ENCODE measurements around the gene DRC1.

Gene DRC1

DNA sequence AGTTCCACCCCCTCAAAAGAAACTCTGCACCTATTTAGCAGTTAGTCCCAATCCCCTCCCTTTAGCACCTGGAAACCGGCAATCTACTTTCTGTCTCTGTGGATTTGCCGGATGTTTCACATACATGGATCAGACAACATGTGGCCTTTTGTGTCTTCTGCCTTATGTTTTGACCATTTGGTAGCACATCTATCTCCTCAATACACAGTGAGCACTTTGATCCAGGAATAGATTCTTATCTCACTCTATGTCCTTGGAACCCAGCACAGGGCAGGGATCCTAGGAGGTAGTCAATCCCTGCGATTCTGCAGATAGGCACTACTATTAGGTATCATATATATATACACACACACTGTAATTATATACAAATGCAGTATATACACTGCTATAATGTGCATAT lies 80.0 kb downstream of the DRC1 start:
- Histone ChIP-seq H3K4me3 (no peak overlapping the region), H3K27me3 (no peaks in the 10 kb centered on the region), H3K27ac (no peak overlapping the region), H3K36me3 (no peaks in the 10 kb centered on the region), H3K9me3 (replicated peaks in 1 of 11) (no peaks in the 10 kb centered on the region), H4K20me1 (no peaks in the 10 kb centered on the region; a peak in 1 of 22 replicates), H3K9ac (no peak overlapping the region), H3K4me2 (no peak overlapping the region), H3K4me1 (peaks cover 6 to 27% (median 20%) of the 10 kb centered on the region in 10 experiments; a peak in 17 of 20 replicates)
- TF ChIP-seq Cebpa-rat (IDR thresholded peaks at IDR 0.05): no peak

- H3K36me3 ChIP-seq: no peaks in the 10 kb centered on the region
- H3K4me2 ChIP-seq: no peak overlapping the region
- no peak overlapping the region for H3K4me3 ChIP-seq
- TF ChIP-seq Cebpa-rat (IDR thresholded peaks at IDR 0.05): no peak
- no peaks in the 10 kb centered on the region; a peak in 1 of 22 replicates for H4K20me1 ChIP-seq
- H3K4me1 ChIP-seq: peaks cover 2 to 25% (median 20%) of the 10 kb centered on the region in 10 experiments; a peak in 19 of 20 replicates
- no peaks in the 10 kb centered on the region for H3K9me3 ChIP-seq (replicated peaks in 1 of 11)
- H3K9ac ChIP-seq: no peak overlapping the region
- no peak overlapping the region for H3K27ac ChIP-seq
- H3K27me3 ChIP-seq: no peaks in the 10 kb centered on the region
Measured at GRCh38 chr2:26482211-26483026, 80.7 kb downstream of the DRC1 start.

DNA sequence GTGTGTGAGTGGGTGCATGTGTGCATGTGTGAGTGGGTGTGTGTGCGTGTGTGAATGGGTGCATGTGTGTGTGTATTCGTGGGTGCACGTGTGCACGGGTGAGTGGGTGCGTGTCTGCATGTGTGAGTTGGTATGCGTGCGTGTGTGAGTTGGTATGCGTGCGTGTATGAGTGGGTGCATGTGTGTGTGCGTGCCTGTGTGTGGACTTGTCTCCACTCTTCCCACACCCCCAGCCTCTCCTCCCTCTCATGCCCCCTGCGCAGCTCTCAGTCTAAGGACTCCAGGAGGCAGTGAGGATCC lies 81.3 kb downstream of the DRC1 start:
- Histone ChIP-seq H3K9ac (no peak overlapping the region), H3K27ac (no peak overlapping the region), H3K27me3 (no peaks in the 10 kb centered on the region), H3K36me3 (no peaks in the 10 kb centered on the region), H4K20me1 (no peaks in the 10 kb centered on the region; a peak in 1 of 22 replicates), H3K4me3 (no peak overlapping the region), H3K4me2 (no peak overlapping the region), H3K4me1 (peaks cover 0 to 22% (median 15%) of the 10 kb centered on the region in 10 experiments; a peak in 17 of 20 replicates), H3K9me3 (replicated peaks in 1 of 11) (no peaks in the 10 kb centered on the region)
- TF ChIP-seq Cebpa-rat (IDR thresholded peaks at IDR 0.05): no peak

DNA sequence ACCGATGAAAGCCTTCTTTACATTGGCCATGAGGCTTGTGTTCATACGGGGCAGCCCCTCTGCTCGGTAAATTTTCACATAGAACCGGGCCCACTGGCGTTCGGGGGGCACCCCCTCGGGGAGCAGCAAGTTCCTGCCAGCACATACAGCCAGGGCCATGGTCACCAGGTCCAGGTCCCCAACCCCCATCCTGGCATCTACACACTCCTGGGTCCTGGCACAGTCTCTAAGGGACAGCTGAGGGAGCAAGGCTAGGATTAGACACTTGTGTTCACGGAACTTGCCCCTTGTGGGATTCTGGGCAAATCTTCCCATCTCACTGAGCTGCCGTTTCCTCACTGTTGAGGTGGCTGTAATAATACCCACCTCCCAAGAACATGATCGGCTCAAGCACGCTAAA lies 81.8 kb downstream of the DRC1 start:
- Histone ChIP-seq H3K4me1 (peaks cover 0 to 18% (median 11%) of the 10 kb centered on the region in 10 experiments; a peak in 13 of 20 replicates), H3K27ac (no peak overlapping the region), H3K9me3 (replicated peaks in 1 of 11) (no peaks in the 10 kb centered on the region), H3K36me3 (no peaks in the 10 kb centered on the region), H3K4me2 (no peak overlapping the region), H3K9ac (no peak overlapping the region), H3K4me3 (no peak overlapping the region), H4K20me1 (no peaks in the 10 kb centered on the region; a peak in 1 of 22 replicates), H3K27me3 (no peaks in the 10 kb centered on the region)
- TF ChIP-seq Cebpa-rat (IDR thresholded peaks at IDR 0.05): no peak

DNA sequence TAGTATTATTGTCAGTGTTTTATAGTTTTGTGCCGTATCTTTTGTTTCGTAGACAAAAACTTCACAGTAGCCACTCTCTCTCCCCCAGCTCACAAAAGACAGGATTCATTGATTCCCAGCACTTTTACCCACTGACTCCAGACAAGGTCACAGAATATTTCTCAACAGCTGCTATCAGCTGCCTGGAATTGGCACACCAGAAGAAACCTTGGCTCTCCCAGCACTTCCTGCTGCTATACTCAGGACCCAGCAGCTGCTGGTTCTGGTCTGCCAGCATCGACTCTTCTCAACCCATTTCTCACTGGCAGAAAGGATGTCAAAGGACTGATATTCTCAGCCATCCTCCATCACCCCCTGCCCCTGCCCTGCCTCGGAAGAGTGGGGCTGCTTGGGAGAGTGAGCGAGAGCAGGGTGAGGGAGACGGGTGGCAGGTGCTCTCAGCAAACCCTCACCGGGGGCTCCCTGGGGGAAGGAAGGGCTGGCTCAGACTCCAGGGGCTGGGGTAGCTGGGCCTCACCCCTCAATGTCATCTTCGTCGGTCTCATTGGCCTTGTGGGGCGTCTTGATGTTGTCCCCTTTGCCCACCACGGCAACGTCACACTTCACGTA lies 82.3 kb downstream of the DRC1 start:
- Histone ChIP-seq H3K4me3 (no peak overlapping the region), H3K36me3 (no peaks in the 10 kb centered on the region), H3K4me2 (peak overlapping the region in 2 of 11 experiments; percentile 14 to 23; a peak in 2 of 22 replicates), H3K9ac (no peak overlapping the region), H4K20me1 (no peaks in the 10 kb centered on the region; a peak in 1 of 22 replicates), H3K9me3 (replicated peaks in 1 of 11) (no peaks in the 10 kb centered on the region), H3K27ac (no peak overlapping the region), H3K27me3 (no peaks in the 10 kb centered on the region), H3K4me1 (peaks cover 0 to 18% (median 11%) of the 10 kb centered on the region in 10 experiments; a peak in 13 of 20 replicates)
- TF ChIP-seq Cebpa-rat (IDR thresholded peaks at IDR 0.05): no peak

DNA sequence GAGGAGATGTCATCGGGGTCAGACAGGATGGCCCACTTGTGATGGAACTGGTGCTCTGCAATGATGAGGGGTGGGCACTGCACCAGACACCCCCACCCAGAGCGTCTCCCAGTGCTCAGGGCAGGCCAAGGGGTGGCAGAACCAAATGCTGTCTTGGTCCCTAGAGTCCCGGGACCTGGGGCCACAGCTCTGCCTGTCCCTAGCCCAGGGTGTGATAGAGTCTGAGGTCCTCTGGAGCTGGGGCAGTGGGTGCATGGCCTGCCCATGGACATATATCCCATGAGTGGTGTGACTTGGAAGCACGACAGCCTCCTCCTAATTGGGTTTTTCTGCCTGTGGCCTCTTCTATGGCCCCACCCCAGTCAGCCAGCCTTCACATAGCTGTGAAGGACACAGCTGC lies 82.9 kb downstream of the DRC1 start:
- Histone ChIP-seq H3K27me3 (no peaks in the 10 kb centered on the region), H4K20me1 (no peaks in the 10 kb centered on the region; a peak in 1 of 22 replicates), H3K9me3 (replicated peaks in 1 of 11) (no peaks in the 10 kb centered on the region), H3K36me3 (no peaks in the 10 kb centered on the region), H3K27ac (no peak overlapping the region), H3K9ac (no peak overlapping the region), H3K4me3 (no peak overlapping the region), H3K4me2 (peak overlapping the region in 1 of 11 experiments; percentile 23; a peak in 2 of 22 replicates), H3K4me1 (peaks cover 0 to 18% (median 11%) of the 10 kb centered on the region in 10 experiments; a peak in 13 of 20 replicates)
- no peak for TF ChIP-seq Cebpa-rat (IDR thresholded peaks at IDR 0.05)

DNA sequence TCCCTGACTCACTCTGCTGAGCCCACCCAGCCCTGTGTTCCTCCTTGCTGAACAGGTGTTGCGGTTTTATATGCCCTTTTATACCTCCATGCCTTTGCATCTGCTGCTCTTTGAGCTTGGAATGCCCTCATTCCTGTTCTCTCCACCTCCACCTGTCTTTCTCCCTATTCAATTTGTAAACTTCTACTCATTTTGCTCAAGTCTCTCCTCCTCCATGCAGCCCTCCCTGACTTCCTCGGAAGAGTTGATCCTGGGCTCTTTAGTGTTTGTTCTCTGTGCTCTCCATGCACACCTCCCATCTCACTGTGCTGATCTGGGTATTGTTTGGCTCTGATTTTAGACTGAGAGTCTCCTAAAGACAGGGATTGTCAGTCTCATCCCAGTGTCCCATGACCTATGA lies 83.4 kb downstream of the DRC1 start:
- H3K9ac ChIP-seq: no peak overlapping the region
- TF ChIP-seq Cebpa-rat (IDR thresholded peaks at IDR 0.05): no peak

GRCh38 chr2:26485725-26486418 lies 84.2 kb downstream of the DRC1 start:
- Histone ChIP-seq H4K20me1 (no peaks in the 10 kb centered on the region; a peak in 1 of 22 replicates), H3K27ac (no peak overlapping the region), H3K27me3 (no peaks in the 10 kb centered on the region), H3K36me3 (no peaks in the 10 kb centered on the region), H3K4me1 (peaks cover 0 to 18% (median 11%) of the 10 kb centered on the region in 10 experiments; a peak in 13 of 20 replicates), H3K9me3 (replicated peaks in 1 of 11) (no peaks in the 10 kb centered on the region), H3K4me2 (no peak overlapping the region), H3K4me3 (no peak overlapping the region), H3K9ac (no peak overlapping the region)
- no peak for TF ChIP-seq Cebpa-rat (IDR thresholded peaks at IDR 0.05)

More for the DNA sequence above, 83.4 kb downstream of the DRC1 start:
- no peak overlapping the region for H3K27ac ChIP-seq
- no peak overlapping the region for H3K4me3 ChIP-seq
- H3K9me3 ChIP-seq (replicated peaks in 1 of 11): no peaks in the 10 kb centered on the region
- H3K27me3 ChIP-seq: no peaks in the 10 kb centered on the region
- H3K4me2 ChIP-seq: no peak overlapping the region
- H4K20me1 ChIP-seq: no peaks in the 10 kb centered on the region; a peak in 1 of 22 replicates
- no peaks in the 10 kb centered on the region for H3K36me3 ChIP-seq
- H3K4me1 ChIP-seq: peaks cover 0 to 18% (median 11%) of the 10 kb centered on the region in 10 experiments; a peak in 13 of 20 replicates

DNA sequence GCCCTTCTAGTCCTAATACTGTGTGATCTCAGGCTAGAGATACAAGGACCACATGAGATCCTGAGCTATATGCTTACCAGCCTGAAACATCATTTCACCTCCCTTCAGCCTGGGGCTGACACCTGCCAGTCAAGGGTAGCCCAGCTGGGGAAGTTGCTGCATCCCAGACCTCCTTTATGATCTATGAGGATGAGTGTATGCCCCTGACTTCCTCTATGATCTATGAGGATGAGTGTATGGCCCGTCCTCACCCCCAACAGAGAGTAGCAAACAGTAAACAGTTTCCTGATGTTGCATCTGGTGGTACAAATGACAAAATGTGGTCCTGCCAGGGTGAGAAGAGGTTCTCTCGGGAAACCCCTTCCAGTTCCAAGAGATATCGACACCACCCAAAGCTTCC lies 85.1 kb downstream of the DRC1 start:
- H3K9ac ChIP-seq: no peak overlapping the region
- no peaks in the 10 kb centered on the region for H3K9me3 ChIP-seq (replicated peaks in 1 of 11)
- H3K27me3 ChIP-seq: no peaks in the 10 kb centered on the region
- no peak overlapping the region for H3K4me3 ChIP-seq
- H3K27ac ChIP-seq: peak overlapping the region in 3 of 11 experiments; percentile 9 to 36 (median 13); a peak in 2 of 22 replicates
- H4K20me1 ChIP-seq: no peaks in the 10 kb centered on the region; a peak in 1 of 22 replicates
- TF ChIP-seq Cebpa-rat (IDR thresholded peaks at IDR 0.05): no peak
- H3K36me3 ChIP-seq: no peaks in the 10 kb centered on the region
- peak overlapping the region in 7 of 11 experiments; percentile 5 to 42 (median 19); a peak in 10 of 22 replicates for H3K4me2 ChIP-seq
- H3K4me1 ChIP-seq: peaks cover 0 to 18% (median 11%) of the 10 kb centered on the region in 10 experiments; a peak in 13 of 20 replicates

Measured in BLaER1 treated with 17β-estradiol and CSF1 and Interleukin-3, amounts not matched to agents 10 nM and 100 nM (cell line).